HG03060 (cell line): ENCODE results near the gene PRKAG2.

ENCODE experiments used
- ATAC-seq: cut with Tn5 transposase; IDR thresholded peaks from one replicate; pipeline ENCODE4 v1.9.1; 2021; ENCODE audit warnings: low read depth, moderate number of reproducible peaks; ENCODE audit not compliant: unreplicated experiment

The PRKAG2 gene

GRCh38 chr7:151518105-151518946, 358.6 kb downstream of the PRKAG2 start:
- no peak for ATAC-seq

GRCh38 chr7:151517601-151518104, 359.3 kb downstream of the PRKAG2 start:
- ATAC-seq: no peak

GRCh38 chr7:151515276-151515565, 361.7 kb downstream of the PRKAG2 start:
- ATAC-seq: no peak

- no peak for ATAC-seq
Observed at GRCh38 chr7:151514461-151515275, 362.2 kb downstream of the PRKAG2 start.

- ATAC-seq: no peak
Observed at GRCh38 chr7:151513133-151513532, 363.8 kb downstream of the PRKAG2 start.

GRCh38 chr7:151512353-151512752, 364.6 kb downstream of the PRKAG2 start:
- no peak for ATAC-seq

- ATAC-seq: no peak
Observed at GRCh38 chr7:151511946-151512345, 365.0 kb downstream of the PRKAG2 start.

- ATAC-seq: no peak
Observed at GRCh38 chr7:151511270-151511669, 365.6 kb downstream of the PRKAG2 start.

- ATAC-seq: no peak
Observed at GRCh38 chr7:151509670-151510333, 367.1 kb downstream of the PRKAG2 start.

- no peak for ATAC-seq
Observed at GRCh38 chr7:151508991-151509390, 367.9 kb downstream of the PRKAG2 start.

- ATAC-seq: no peak
Observed at GRCh38 chr7:151507806-151508205, 369.1 kb downstream of the PRKAG2 start.

- ATAC-seq: no peak
Observed at GRCh38 chr7:151506901-151507382, 370.0 kb downstream of the PRKAG2 start.
